Measurements from ENCODE around the gene PI4K2A. TPM values are rescaled to one million over a fixed set of nuclear protein-coding genes. Genes with fewer than 3 reads are reported as not detected.

The PI4K2A gene
- polyA plus RNA-seq, 1 donor (not counting 4 experiments of a cell fraction or from before 2014, with no cell fraction given): 51.3 TPM

DNA sequence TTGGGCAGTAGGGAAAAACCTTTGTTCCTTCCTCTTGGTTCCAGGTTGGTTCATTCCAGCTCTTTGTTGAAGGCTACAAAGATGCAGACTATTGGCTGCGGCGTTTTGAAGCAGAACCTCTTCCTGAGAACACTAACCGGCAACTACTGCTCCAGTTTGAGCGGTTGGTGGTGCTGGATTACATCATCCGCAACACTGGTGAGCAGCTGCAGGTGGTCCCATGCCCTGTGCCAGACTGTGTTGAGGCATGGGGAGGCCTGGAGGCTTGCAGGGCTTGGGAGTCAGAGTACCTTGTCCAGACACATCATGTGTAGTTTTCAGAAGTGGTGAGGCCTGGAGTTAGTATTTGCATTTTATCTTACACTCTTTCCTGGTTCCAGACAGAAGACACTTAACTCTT, 16.3 kb downstream of the PI4K2A start:
- dilution Hi-C loops (cut with MboI; ENCODE audit: extremely low pct_ligation_motif_present, low sequenced_read_pairs): no loop called here
- Histone ChIP-seq H3K27ac (ENCODE audit: control insufficient read depth, insufficient read depth, low read length) (no peak overlapping the region), H3K27me3 (ENCODE audit: control insufficient read depth, extremely low read depth, insufficient read depth, low read length) (no peaks in the 10 kb centered on the region), H3K9me3 (ENCODE audit: control insufficient read depth, low read depth, low read length) (no peaks in the 10 kb centered on the region), H3K9ac (ENCODE audit: control insufficient read depth, extremely low read depth, insufficient read depth, low read length) (no peak overlapping the region), H3K4me1 (ENCODE audit: control insufficient read depth, extremely low read depth, insufficient read depth, low read length) (peaks cover 8% of the 10 kb centered on the region), H3K9me1 (ENCODE audit: control insufficient read depth, extremely low read depth, insufficient read depth, low read length) (peaks cover 2% of the 10 kb centered on the region), H3K36me3 (ENCODE audit: control insufficient read depth in 2 of 2, extremely low read depth in 1 of 2, insufficient read depth in 2 of 2, low read length in 2 of 2) (peaks cover 19 to 26% of the 10 kb centered on the region in 2 experiments), H2AFZ (ENCODE audit: control insufficient read depth, low read length) (no peak overlapping the region), H3K79me2 (ENCODE audit: control insufficient read depth, insufficient read depth, low read length) (peaks cover 19% of the 10 kb centered on the region), H3K4me2 (ENCODE audit: control insufficient read depth, extremely low read depth, insufficient read depth, low read depth, low read length) (no peak overlapping the region), H4K20me1 (ENCODE audit: control insufficient read depth, extremely low read depth, insufficient read depth, low read length) (no peaks in the 10 kb centered on the region), H3K4me3 (ENCODE audit: control insufficient read depth in 2 of 3, extremely low read depth in 1 of 3, insufficient read depth in 2 of 3, low read depth in 1 of 3, low read length in 3 of 3) (no peak overlapping the region)
- peak; percentile 23 for FAIRE-seq
- TF ChIP-seq, protein P1, sequence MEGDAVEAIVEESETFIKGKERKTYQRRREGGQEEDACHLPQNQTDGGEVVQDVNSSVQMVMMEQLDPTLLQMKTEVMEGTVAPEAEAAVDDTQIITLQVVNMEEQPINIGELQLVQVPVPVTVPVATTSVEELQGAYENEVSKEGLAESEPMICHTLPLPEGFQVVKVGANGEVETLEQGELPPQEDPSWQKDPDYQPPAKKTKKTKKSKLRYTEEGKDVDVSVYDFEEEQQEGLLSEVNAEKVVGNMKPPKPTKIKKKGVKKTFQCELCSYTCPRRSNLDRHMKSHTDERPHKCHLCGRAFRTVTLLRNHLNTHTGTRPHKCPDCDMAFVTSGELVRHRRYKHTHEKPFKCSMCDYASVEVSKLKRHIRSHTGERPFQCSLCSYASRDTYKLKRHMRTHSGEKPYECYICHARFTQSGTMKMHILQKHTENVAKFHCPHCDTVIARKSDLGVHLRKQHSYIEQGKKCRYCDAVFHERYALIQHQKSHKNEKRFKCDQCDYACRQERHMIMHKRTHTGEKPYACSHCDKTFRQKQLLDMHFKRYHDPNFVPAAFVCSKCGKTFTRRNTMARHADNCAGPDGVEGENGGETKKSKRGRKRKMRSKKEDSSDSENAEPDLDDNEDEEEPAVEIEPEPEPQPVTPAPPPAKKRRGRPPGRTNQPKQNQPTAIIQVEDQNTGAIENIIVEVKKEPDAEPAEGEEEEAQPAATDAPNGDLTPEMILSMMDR (optimal IDR thresholded peaks at IDR 0.05 in 1 of 3, IDR thresholded peaks at IDR 0.05 in 1 of 3, conservative IDR thresholded peaks at IDR 0.05 in 1 of 3; ENCODE audit: extremely low read depth in 1 of 3, insufficient read depth in 2 of 3, low read length in 3 of 3): no peak
- TF ChIP-seq EZH2 (IDR thresholded peaks at IDR 0.05; ENCODE audit: low read length): no peak
- DNase-seq (ENCODE audit: low read depth, low spot score): no peak

DNA sequence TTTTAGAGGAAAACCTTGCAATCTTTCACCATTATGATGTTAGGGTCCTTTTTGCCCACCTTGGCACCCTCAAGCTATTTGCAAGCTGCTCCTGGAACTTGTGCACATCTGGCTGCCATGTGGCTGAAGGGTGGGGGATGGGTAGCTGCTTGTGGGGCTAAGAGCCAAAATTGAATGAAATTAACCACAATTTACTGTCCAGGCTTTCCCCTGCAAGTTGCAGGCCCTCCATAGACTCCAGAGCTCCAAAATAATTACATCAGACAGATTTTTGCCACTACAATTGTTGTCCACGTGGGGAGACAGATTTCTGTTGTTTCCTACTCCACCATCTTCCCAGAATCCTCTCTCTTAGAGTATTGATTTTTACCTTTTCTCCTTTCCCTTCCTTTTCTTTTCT, 19.1 kb downstream of the PI4K2A start:
- TF ChIP-seq, protein P1 (optimal IDR thresholded peaks at IDR 0.05 in 1 of 3, IDR thresholded peaks at IDR 0.05 in 1 of 3, conservative IDR thresholded peaks at IDR 0.05 in 1 of 3; ENCODE audit: extremely low read depth in 1 of 3, insufficient read depth in 2 of 3, low read length in 3 of 3): no peak
- no peak for TF ChIP-seq EZH2 (IDR thresholded peaks at IDR 0.05; ENCODE audit: low read length)
- dilution Hi-C loops (cut with MboI; ENCODE audit: extremely low pct_ligation_motif_present, low sequenced_read_pairs): no loop called here
- no peak for FAIRE-seq

More for the DNA sequence above, 19.1 kb downstream of the PI4K2A start:
- Histone ChIP-seq H3K27me3 (ENCODE audit: control insufficient read depth, extremely low read depth, insufficient read depth, low read length) (no peaks in the 10 kb centered on the region), H3K79me2 (ENCODE audit: control insufficient read depth, insufficient read depth, low read length) (peaks cover 5% of the 10 kb centered on the region), H3K27ac (ENCODE audit: control insufficient read depth, insufficient read depth, low read length) (no peak overlapping the region), H3K9ac (ENCODE audit: control insufficient read depth, extremely low read depth, insufficient read depth, low read length) (no peak overlapping the region), H3K9me1 (ENCODE audit: control insufficient read depth, extremely low read depth, insufficient read depth, low read length) (peaks cover 2% of the 10 kb centered on the region), H3K9me3 (ENCODE audit: control insufficient read depth, low read depth, low read length) (no peaks in the 10 kb centered on the region), H3K36me3 (ENCODE audit: control insufficient read depth in 2 of 2, extremely low read depth in 1 of 2, insufficient read depth in 2 of 2, low read length in 2 of 2) (peaks cover 26 to 30% of the 10 kb centered on the region in 2 experiments), H3K4me2 (ENCODE audit: control insufficient read depth, extremely low read depth, insufficient read depth, low read depth, low read length) (no peak overlapping the region), H2AFZ (ENCODE audit: control insufficient read depth, low read length) (no peak overlapping the region), H4K20me1 (ENCODE audit: control insufficient read depth, extremely low read depth, insufficient read depth, low read length) (peaks cover 3% of the 10 kb centered on the region), H3K4me3 (ENCODE audit: control insufficient read depth in 2 of 3, extremely low read depth in 1 of 3, insufficient read depth in 2 of 3, low read depth in 1 of 3, low read length in 3 of 3) (no peak overlapping the region), H3K4me1 (ENCODE audit: control insufficient read depth, extremely low read depth, insufficient read depth, low read length) (no peaks in the 10 kb centered on the region)
- no peak for DNase-seq (ENCODE audit: low read depth, low spot score)

Data from keratinocyte (primary cell).